Activated naive CD4-positive, alpha-beta T cell treated with anti-CD3 and anti-CD28 coated beads, Interleukin-2, amount 10 ng/mL, durations not matched to agents 7 days and 5 days (primary cell): ENCODE measurements around the gene CD69.
A peak's percentile ranks its signal among the peaks of the same experiment; 100 is the strongest.

Source experiments
- CTCF ChIA-PET: fragments of 350-600 bp; sonication (Branson Sonifier 250); formaldehyde crosslinking; loops from one replicate; lab custom pipeline; 2021; ENCODE audit warnings: antibody characterized with exemption; lab: Charles Lee
- DNase-seq: peaks from one replicate; pipeline ENCODE4 v3.0.0-alpha.2; 2020
- H3K27ac Mint-ChIP-seq: one replicate; pipeline ENCODE4 v1.8.0; 2021; ENCODE audit warnings: mild to moderate bottlenecking, moderate library complexity, mixed read lengths
- H3K27me3 Mint-ChIP-seq: one replicate; pipeline ENCODE4 v1.8.0; 2021; ENCODE audit warnings: mild to moderate bottlenecking, mixed read lengths
- H3K36me3 Mint-ChIP-seq: one replicate; pipeline ENCODE4 v1.8.0; 2021; ENCODE audit warnings: mixed read lengths
- H3K4me1 Mint-ChIP-seq: one replicate; pipeline ENCODE4 v1.8.0; 2021; ENCODE audit warnings: mixed read lengths
- H3K4me3 Mint-ChIP-seq: one replicate; pipeline ENCODE4 v1.8.0; 2021; ENCODE audit warnings: mild to moderate bottlenecking, moderate library complexity, mixed read lengths
- H3K9me3 Mint-ChIP-seq: one replicate; pipeline ENCODE4 v1.8.0; 2021; ENCODE audit warnings: mixed read lengths

CD69 gene

DNA sequence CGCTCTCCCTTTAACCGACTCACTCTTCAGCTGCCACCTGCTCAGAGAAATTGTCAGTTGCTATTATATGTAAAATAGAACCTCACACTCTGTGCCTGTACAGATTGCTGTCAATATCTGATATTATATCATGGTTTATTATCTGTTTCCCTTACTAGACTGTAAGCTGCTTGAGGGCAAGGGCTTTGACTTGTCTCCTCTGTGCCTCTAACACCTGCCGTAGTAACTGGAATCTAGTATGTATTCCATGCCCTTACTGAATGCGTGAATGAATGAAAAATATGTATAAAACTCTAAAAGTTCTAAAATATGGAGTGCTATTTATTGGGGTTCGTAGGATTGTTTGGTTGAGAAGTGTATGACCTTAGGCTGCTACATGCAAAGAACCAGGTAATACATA is 1.7 kb upstream of the CD69 start:
- CTCF ChIA-PET = interaction anchor here (0.9 to 23.1 kb wide), 4 partner anchors 9 to 37 kb away, joined by 3 to 657 read pairs (median 19); no protein-coding TSS in a partner anchor
- no peaks in the 10 kb centered on the region for H3K27me3 Mint-ChIP-seq
- no peak for DNase-seq
- H3K36me3 Mint-ChIP-seq = peaks cover 30% of the 10 kb centered on the region
- H3K27ac Mint-ChIP-seq = peak overlapping the region; percentile 98
- H3K4me1 Mint-ChIP-seq = peaks cover 48% of the 10 kb centered on the region
- peak overlapping the region; percentile 98 for H3K4me3 Mint-ChIP-seq
- peaks cover 2% of the 10 kb centered on the region for H3K9me3 Mint-ChIP-seq

DNA sequence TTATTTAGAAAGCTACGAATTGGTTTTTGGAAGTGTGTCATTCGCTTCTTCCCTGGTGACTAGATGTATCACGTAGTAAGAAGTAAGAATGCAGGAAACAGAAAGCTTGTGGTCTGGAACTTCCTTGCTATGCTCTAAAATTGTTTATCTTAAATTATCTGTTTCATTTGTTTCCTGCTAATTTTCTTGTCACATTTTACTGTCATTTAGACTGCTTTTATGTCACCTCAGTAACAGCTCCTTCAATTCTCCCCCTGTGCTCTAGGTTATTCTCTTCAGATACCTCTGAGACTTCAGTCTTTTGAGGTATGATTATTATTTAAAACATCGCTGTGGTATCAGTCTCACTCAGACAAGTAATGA is 699 bp upstream of the CD69 start:
- peaks cover 41% of the 10 kb centered on the region for H3K4me1 Mint-ChIP-seq
- peak overlapping the region; percentile 98 for H3K4me3 Mint-ChIP-seq
- peaks cover 2% of the 10 kb centered on the region for H3K9me3 Mint-ChIP-seq
- DNase-seq = no peak
- H3K36me3 Mint-ChIP-seq = peaks cover 40% of the 10 kb centered on the region
- peak overlapping the region; percentile 98 for H3K27ac Mint-ChIP-seq
- no peaks in the 10 kb centered on the region for H3K27me3 Mint-ChIP-seq
- CTCF ChIA-PET = interaction anchor here (0.6 to 23.1 kb wide), 6 partner anchors 8 to 163 kb away, joined by 3 to 657 read pairs (median 10); no protein-coding TSS in a partner anchor

DNA sequence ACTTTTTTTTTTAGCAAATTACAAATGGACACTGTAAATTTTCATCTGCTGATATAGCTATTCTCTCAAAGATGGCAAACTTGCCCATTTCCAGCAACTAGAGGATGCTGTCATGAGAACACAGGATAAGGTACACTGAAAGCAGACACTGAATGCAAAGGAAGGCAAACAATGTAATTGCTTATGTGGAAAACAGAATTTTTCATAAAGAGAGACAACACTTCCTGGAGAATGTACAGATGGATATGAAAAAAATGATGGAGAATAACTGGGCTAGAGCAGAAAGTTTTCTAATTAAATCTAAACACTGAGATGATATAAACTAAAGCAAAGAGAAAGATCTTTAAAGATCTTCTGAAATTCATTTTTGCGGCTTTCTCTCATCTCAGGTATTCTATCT is 581 bp downstream of the CD69 start:
- CTCF ChIA-PET = interaction anchor here (0.7 to 23.1 kb wide), 5 partner anchors 9 to 106 kb away, joined by 3 to 657 read pairs (median 15); no protein-coding TSS in a partner anchor
- Mint-ChIP-seq H3K9me3 (peaks cover 2% of the 10 kb centered on the region), H3K4me1 (peaks cover 42% of the 10 kb centered on the region), H3K27me3 (no peaks in the 10 kb centered on the region), H3K36me3 (peaks cover 52% of the 10 kb centered on the region), H3K4me3 (peak overlapping the region; percentile 98), H3K27ac (peak overlapping the region; percentile 98)
- no peak for DNase-seq

DNA sequence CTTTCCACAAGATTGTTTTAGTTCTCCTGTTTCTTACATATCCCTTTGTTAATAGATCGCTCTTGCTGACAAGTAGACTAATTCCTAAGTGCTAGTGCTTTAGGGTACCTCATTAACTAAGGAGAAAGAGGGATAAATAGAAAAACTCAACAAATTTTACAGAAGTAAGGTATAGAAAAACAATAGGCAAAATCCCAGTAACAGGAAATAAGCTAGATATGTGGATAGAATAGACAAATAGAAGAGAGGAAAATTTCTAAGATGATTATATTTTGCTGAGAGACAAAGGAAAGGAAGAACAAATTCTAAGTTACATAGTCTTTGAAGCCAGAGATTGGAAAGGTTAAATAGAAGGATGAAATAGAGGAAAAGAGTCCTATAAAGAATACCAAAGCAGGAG is 1.0 kb downstream of the CD69 start:
- peaks cover 42% of the 10 kb centered on the region for H3K4me1 Mint-ChIP-seq
- H3K27ac Mint-ChIP-seq = peak overlapping the region; percentile 98
- CTCF ChIA-PET = interaction anchor here (0.7 to 23.1 kb wide), 4 partner anchors 9 to 39 kb away, joined by 3 to 657 read pairs (median 25); no protein-coding TSS in a partner anchor
- peaks cover 56% of the 10 kb centered on the region for H3K36me3 Mint-ChIP-seq
- peak overlapping the region; percentile 98 for H3K4me3 Mint-ChIP-seq
- no peaks in the 10 kb centered on the region for H3K27me3 Mint-ChIP-seq
- H3K9me3 Mint-ChIP-seq = peaks cover 2% of the 10 kb centered on the region
- DNase-seq = no peak

DNA sequence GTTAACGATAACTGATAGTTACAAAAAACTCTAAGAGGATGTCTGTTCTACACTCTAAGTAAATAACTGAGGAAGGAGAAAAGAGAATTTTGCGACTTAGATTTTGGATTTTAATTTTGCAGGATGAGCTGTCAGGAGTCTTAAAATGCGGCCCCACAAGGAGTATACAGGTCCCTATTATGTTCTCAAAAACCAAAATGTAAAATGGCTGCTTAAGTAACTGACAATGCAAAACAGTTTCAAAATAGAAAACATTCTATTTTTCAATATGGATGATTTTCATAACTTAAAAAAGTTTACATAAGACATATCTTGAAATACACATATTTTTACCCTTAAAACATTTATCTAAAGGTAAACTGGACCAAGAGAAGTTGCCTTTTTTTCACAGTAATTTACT is 2.6 kb downstream of the CD69 start:
- peaks cover 2% of the 10 kb centered on the region for H3K9me3 Mint-ChIP-seq
- DNase-seq = peak; percentile 18
- CTCF ChIA-PET = interaction anchor here (0.7 to 23.1 kb wide), 8 partner anchors 8 to 107 kb away, joined by 3 to 657 read pairs (median 5); partner anchors contain the start of gene CLEC2D
- no peaks in the 10 kb centered on the region for H3K27me3 Mint-ChIP-seq
- peak overlapping the region; percentile 98 for H3K4me3 Mint-ChIP-seq
- peaks cover 70% of the 10 kb centered on the region for H3K36me3 Mint-ChIP-seq
- peaks cover 42% of the 10 kb centered on the region for H3K4me1 Mint-ChIP-seq
- H3K27ac Mint-ChIP-seq = peak overlapping the region; percentile 98

DNA sequence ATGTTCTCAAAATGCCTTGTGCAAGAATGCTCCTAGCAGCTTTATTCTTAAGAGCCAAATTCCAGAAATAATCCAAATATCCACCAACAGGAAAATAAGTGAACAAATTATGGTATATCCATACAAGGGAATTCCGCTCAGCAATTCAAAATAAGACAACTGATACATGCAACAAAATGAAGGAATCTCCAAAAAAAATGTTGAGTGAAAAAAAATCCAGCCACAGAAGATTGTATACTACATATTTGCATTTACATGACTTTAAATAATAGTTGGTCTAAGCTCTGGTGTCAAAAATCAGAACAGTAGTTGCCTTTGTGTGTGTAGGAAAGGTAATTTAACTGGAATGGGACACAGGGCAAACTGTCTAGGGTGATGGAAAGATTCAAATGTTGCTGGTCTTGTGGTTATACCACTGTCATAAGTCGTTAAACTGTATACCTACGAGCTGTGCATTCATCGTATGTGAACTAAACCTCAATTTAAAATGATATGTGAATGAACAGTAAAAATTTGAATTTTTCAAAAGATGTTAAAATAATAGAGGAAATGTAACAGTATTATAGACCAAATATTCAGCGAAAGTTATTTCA is 3.2 kb downstream of the CD69 start:
- H3K27ac Mint-ChIP-seq = peak overlapping the region; percentile 98
- H3K27me3 Mint-ChIP-seq = no peaks in the 10 kb centered on the region
- H3K4me3 Mint-ChIP-seq = peak overlapping the region; percentile 98
- H3K4me1 Mint-ChIP-seq = peaks cover 43% of the 10 kb centered on the region
- CTCF ChIA-PET = interaction anchor here (1.4 to 23.1 kb wide), 4 partner anchors 15 to 107 kb away, joined by 3 to 657 read pairs (median 8); partner anchors contain the start of gene CLEC2D
- H3K9me3 Mint-ChIP-seq = peaks cover under 1% of the 10 kb centered on the region
- peaks cover 76% of the 10 kb centered on the region for H3K36me3 Mint-ChIP-seq
- no peak for DNase-seq

DNA sequence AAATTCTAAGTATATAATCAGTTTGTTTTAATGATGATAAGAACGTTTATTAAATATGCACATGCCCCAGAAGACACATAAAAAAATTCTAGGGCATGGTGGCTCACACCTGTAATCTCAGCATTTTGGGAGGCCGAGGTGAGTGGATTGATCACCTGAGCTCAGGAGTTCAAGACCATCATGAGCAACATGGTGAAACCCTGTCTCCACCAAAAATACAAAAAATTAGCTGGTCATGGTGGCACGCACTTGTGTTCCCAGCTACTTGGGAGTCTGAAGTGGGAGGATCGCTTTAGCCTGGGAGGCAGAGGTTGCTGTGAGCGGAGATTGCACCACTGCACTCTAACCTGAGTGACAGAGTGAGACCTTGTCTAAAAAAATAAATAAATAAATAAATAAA is 4.0 kb downstream of the CD69 start:
- CTCF ChIA-PET = interaction anchor here (1.2 to 23.1 kb wide), 2 partner anchors 42 to 112 kb away, joined by 3 to 657 read pairs; partner anchors contain the start of gene CLEC2B
- DNase-seq = peak; percentile 41
- Mint-ChIP-seq H3K27ac (peak overlapping the region; percentile 98), H3K36me3 (peaks cover 77% of the 10 kb centered on the region), H3K9me3 (no peaks in the 10 kb centered on the region), H3K4me1 (peaks cover 38% of the 10 kb centered on the region), H3K4me3 (peak overlapping the region; percentile 98), H3K27me3 (no peaks in the 10 kb centered on the region)

DNA sequence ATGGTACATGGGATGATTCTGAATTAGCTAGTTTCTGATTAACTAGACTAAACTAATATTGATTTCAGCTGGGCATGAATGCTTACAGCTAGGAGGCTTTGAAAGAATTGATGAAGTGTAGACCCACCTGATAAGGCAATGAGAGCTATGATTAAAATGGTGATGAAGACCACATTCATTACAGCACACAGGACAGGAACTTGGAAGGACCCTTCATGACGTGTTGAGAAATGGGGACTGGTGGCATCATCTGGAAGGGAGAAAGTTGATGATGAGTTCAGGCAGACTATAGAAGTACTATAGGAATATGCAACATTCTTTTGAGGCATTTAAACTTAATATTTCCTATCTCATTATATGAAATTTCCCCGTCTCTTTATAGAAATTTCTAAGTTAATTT is 4.5 kb downstream of the CD69 start:
- H3K4me1 Mint-ChIP-seq = peaks cover 40% of the 10 kb centered on the region
- CTCF ChIA-PET = interaction anchor here (1.2 to 23.1 kb wide), 2 partner anchors 43 to 113 kb away, joined by 3 to 657 read pairs; partner anchors contain the start of gene CLEC2B
- no peaks in the 10 kb centered on the region for H3K9me3 Mint-ChIP-seq
- H3K36me3 Mint-ChIP-seq = peaks cover 81% of the 10 kb centered on the region
- no peaks in the 10 kb centered on the region for H3K27me3 Mint-ChIP-seq
- DNase-seq = peak; percentile 21
- H3K27ac Mint-ChIP-seq = peak overlapping the region; percentile 98
- peak overlapping the region; percentile 98 for H3K4me3 Mint-ChIP-seq

DNA sequence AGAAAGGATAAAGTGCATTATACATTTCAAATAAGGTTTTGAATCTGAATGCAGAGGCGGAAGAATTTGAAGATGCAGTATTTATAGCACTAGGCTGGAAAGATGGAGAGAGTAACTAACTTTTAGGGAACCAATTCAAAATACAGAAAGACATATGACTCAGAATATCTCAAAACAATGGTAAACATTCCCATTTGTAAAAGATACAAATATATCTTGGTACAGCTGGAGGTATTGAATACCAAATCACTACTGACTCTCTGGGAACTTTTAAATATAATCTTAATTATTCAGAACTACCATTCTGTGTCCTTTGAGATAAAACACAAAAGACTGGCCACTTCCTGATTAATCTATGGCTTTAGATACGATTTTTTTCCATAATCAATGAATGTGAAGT is 5.1 kb downstream of the CD69 start:
- H3K4me1 Mint-ChIP-seq = peaks cover 43% of the 10 kb centered on the region

DNA sequence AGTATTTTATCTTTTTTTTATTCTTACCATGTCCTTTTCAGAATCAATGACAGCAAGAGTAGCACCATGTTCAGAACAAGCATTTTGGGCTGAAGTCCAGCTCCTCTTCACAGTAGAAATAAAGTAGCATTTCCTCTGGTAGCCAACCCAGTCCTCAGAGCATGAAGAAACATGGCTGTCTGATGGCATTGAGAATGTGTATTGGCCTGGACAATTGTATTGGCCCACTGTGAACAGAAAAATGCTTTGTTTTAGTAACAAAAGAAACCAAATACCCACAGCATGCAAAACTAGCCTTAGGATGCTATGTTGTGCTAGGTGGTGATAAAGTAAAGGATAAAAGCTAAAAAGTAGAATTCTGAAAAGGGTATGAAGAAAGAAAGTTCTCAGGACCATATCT is 5.7 kb downstream of the CD69 start:
- H3K4me3 Mint-ChIP-seq = peak overlapping the region; percentile 98
- peaks cover 78% of the 10 kb centered on the region for H3K36me3 Mint-ChIP-seq
- H3K27me3 Mint-ChIP-seq = no peaks in the 10 kb centered on the region
- H3K9me3 Mint-ChIP-seq = no peaks in the 10 kb centered on the region
- CTCF ChIA-PET = interaction anchor here (1.2 to 23.1 kb wide), 3 partner anchors 12 to 47 kb away, joined by 3 to 657 read pairs (median 6); no protein-coding TSS in a partner anchor
- peak overlapping the region; percentile 92 for H3K27ac Mint-ChIP-seq
- peaks cover 48% of the 10 kb centered on the region for H3K4me1 Mint-ChIP-seq
- peak; percentile 16 for DNase-seq

More for the DNA sequence above, 5.1 kb downstream of the CD69 start:
- Mint-ChIP-seq H3K36me3 (peaks cover 81% of the 10 kb centered on the region), H3K27me3 (no peaks in the 10 kb centered on the region), H3K27ac (peak overlapping the region; percentile 92), H3K9me3 (no peaks in the 10 kb centered on the region), H3K4me3 (peak overlapping the region; percentile 98)
- CTCF ChIA-PET = interaction anchor here (1.6 to 23.1 kb wide), 2 partner anchors 13 to 44 kb away, joined by 6 to 657 read pairs; no protein-coding TSS in a partner anchor
- no peak for DNase-seq

DNA sequence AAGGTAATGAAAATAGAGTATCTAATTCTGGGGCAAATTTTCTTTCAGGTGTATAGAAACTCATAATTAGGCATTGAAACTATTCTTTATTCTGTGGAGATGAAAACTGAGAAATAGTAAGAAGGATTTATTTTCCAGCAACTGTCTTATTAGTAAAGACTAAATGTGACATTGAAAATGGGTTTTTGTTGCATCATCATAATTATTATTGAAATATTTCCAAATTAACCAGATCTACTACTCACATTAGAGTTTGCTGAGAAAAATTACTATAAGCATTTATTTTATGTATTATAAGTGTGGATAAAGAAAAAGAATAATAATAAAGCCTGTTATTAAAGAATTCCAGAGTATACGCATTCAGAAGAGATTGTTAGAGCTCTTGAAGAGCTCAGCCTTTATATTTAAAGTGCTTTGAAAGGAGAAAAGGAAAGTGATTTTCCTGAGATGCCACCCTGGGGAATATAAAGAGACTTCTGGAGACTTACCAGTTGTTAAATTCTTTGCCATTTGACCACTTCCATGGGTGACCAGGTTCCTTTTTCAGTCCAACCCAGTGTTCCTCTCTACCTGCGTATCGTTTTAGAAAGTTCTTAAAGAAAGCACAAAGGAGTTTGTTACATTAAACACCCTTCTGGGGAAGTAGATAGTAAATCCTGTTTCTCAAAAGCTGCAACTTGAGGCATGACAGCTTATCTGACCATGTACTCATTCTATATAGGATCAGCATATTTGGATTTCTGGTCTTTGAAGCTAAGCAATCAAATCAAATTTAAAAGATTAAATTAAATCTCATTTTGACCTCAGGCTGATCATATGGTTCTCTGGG is 6.4 kb downstream of the CD69 start:
- peaks cover 52% of the 10 kb centered on the region for H3K4me1 Mint-ChIP-seq
- peak overlapping the region; percentile 98 for H3K4me3 Mint-ChIP-seq
- peaks cover 71% of the 10 kb centered on the region for H3K36me3 Mint-ChIP-seq

DNA sequence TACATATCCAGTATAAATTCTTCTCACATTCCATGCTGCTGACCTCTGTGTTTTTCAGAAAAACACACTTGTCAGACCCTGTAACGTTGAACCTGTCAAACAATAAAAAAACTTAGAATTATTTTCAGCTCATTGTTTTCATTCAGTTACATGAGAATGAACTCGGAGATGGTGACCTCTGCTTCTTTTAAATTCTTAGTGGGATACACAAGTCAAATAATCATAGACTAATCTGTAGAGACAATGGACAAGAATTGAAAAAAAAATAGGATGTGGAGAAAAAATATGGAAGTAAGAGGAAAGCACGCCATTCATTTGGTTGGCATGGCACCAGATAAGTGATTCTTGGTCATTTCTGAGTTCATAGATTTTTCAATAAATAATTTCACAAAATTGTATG is 7.2 kb downstream of the CD69 start:
- Mint-ChIP-seq H3K9me3 (no peaks in the 10 kb centered on the region), H3K36me3 (peaks cover 64% of the 10 kb centered on the region), H3K27ac (peak overlapping the region; percentile 51), H3K4me1 (peaks cover 55% of the 10 kb centered on the region), H3K27me3 (no peaks in the 10 kb centered on the region), H3K4me3 (peak overlapping the region; percentile 72)
- no peak for DNase-seq
- CTCF ChIA-PET = interaction anchor here (1.0 to 23.1 kb wide), 3 partner anchors 8 to 46 kb away, joined by 3 to 657 read pairs (median 3); no protein-coding TSS in a partner anchor

More for the DNA sequence above, 6.4 kb downstream of the CD69 start:
- CTCF ChIA-PET = interaction anchor here (1.0 to 23.1 kb wide), 4 partner anchors 8 to 46 kb away, joined by 3 to 657 read pairs (median 4); no protein-coding TSS in a partner anchor
- DNase-seq = no peak
- Mint-ChIP-seq H3K9me3 (no peaks in the 10 kb centered on the region), H3K27me3 (no peaks in the 10 kb centered on the region), H3K27ac (peak overlapping the region; percentile 92)

DNA sequence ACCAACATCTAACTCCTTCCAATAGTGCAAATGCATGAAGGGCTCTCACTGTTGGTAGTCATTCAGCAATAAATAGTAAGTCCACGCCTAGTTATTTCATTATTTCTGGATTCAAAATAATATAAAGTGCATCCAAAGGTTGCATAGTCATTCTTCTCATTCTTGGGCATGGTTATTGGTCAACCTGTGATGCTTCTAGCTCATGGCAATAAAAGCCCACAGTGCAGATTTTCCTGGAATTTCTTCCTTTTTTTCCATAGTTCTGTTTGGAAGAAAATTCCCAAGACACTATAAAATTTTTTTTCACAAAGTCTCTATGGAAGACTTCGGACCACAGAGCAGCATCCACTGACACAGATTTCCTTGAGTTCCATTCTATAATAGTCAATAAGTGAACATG is 7.6 kb downstream of the CD69 start:
- Mint-ChIP-seq H3K27ac (peak overlapping the region; percentile 51), H3K4me1 (peaks cover 56% of the 10 kb centered on the region), H3K9me3 (no peaks in the 10 kb centered on the region), H3K36me3 (peaks cover 60% of the 10 kb centered on the region), H3K4me3 (peak overlapping the region; percentile 72), H3K27me3 (no peaks in the 10 kb centered on the region)
- CTCF ChIA-PET = interaction anchor here (1.0 to 23.1 kb wide), 3 partner anchors 9 to 46 kb away, joined by 3 to 657 read pairs (median 16); no protein-coding TSS in a partner anchor
- no peak for DNase-seq
